BLaER1 (cell line): ENCODE results near the gene TXNIP.
A peak's percentile ranks its signal among the peaks of the same experiment; 100 is the strongest.

Experiments
- H3K27ac ChIP-seq: shearing (Covaris generic); formaldehyde crosslinking; 2 replicates; pipeline ENCODE4 v1.8.1; 2022
- H3K27me3 ChIP-seq: shearing (Covaris generic); formaldehyde crosslinking; 2 replicates; pipeline ENCODE4 v1.8.1; 2022
- H3K36me3 ChIP-seq: shearing (Covaris generic); formaldehyde crosslinking; 2 replicates; pipeline ENCODE4 v1.8.1; 2022
- H3K4me1 ChIP-seq: shearing (Covaris generic); formaldehyde crosslinking; 2 replicates; pipeline ENCODE4 v1.8.1; 2022
- H3K4me2 ChIP-seq: shearing (Covaris generic); formaldehyde crosslinking; 2 replicates; pipeline ENCODE4 v1.8.1; 2022
- H3K4me3 ChIP-seq: shearing (Covaris generic); formaldehyde crosslinking; 2 replicates; pipeline ENCODE4 v1.8.1; 2022
- H3K9ac ChIP-seq: shearing (Covaris generic); formaldehyde crosslinking; 2 replicates; pipeline ENCODE4 v1.8.1; 2022
- H3K9me3 ChIP-seq: shearing (Covaris generic); formaldehyde crosslinking; 2 replicates; pipeline ENCODE4 v1.8.1; 2022
- H4K20me1 ChIP-seq: shearing (Covaris generic); formaldehyde crosslinking; 2 replicates; pipeline ENCODE4 v1.8.1; 2022
- Cebpa-rat ChIP-seq: shearing (Covaris generic); IDR thresholded peaks from 2 replicates; pipeline ENCODE4 v1.8.1; 2022

TXNIP gene

DNA sequence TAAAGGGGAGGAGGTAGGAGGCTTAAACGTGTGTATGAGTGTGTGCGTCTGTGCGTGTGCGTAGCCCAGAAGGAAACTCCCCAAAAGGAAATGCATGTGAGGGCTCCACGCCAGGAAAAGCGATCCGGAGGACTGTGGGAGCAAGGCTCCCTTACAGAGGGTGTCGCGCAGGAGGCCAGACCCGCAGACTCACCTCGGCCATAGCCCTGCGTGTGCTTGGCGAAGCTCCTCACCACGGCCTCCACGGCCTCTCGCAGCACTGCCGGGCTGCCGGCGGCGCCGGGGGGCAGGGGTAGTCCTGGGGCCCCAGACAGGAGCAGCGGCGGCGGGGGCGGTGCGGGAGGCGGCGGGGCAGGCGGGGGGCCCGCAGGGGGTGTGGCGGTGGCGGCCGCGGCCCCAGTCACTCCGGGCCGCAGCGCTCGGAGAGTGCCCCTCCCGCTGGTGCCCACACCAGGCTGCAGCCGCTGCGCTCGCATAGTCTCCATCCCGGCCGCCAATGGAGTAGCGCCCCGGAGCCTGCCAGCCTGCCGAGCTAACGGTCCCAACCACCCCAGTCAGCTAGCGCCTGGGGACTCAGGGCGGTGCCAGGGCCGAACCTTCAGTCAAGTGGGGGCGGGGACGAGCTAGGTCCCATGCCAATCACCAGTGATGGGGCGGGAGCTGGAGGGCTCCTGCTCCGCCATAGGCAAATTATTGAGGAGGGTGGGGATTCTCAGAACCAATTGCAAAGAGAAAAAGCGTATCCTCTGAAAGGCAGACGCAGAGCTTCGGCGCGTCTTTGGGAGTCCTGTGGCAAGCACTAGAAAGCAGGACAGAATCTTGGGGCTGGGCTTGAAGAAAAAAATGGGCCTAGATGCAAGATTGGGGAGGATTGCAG is 38.7 kb downstream of the TXNIP start, which contains the start of gene LIX1L:
Gene LIX1L (minus strand): TSS at position 575 of the 877 bp plus-strand sequence. CDS start 90 bp downstream, at position 485.
- peaks cover 20% of the 10 kb centered on the region for H3K27me3 ChIP-seq
- H3K4me3 ChIP-seq = peak within 1 kb of the TSS; percentile 79
- no peaks in the 10 kb centered on the region for H3K9me3 ChIP-seq
- peak within 1 kb of the TSS; percentile 99 for H3K4me2 ChIP-seq
- peaks cover 20% of the 10 kb centered on the region for H3K36me3 ChIP-seq
- H3K9ac ChIP-seq = peak within 1 kb of the TSS; percentile 82
- peaks cover 66% of the 10 kb centered on the region for H3K4me1 ChIP-seq
- TF ChIP-seq Cebpa-rat = no peak
- peaks cover 12% of the 10 kb centered on the region; the same call in 1 of the 2 replicates for H4K20me1 ChIP-seq
- H3K27ac ChIP-seq = peak within 1 kb of the TSS; percentile 80

DNA sequence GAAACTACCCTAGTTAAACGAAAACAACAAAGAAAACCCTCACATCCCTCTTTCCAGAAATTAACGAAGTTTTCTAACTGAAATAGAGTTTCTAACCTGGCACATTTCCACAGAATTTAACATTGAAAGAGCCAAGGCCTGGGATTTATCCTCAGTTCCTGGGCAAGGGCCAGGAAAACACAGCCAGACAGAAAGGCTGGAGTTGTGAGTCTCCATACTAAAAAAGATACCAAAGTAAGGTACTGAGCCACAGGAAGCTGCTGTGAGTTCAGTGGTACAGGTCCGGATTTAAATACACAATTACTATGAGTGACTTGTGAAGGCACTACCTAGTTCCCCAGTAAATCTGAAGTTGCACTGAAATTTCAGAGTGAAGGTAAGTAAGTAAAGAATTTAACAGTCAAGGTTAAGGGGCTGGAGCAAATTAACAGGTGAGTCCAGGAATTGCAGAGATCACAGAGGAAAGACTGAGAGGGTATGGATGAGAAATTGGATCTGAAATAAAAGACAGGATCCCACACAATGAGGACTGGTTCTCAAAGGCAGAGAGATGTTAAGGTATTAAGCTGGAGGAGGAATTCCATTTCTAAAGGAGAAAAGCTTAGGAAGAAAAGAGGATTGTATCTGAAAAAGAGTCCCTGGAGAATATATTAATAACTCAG is 39.5 kb downstream of the TXNIP start:
- H3K4me2 ChIP-seq = peak overlapping the region; percentile 94
- H3K4me3 ChIP-seq = peak overlapping the region; percentile 79
- peaks cover 58% of the 10 kb centered on the region for H3K4me1 ChIP-seq
- peaks cover 12% of the 10 kb centered on the region; the same call in 1 of the 2 replicates for H4K20me1 ChIP-seq
- H3K27ac ChIP-seq = peak overlapping the region; percentile 80
- peaks cover 12% of the 10 kb centered on the region for H3K27me3 ChIP-seq
- no peak for TF ChIP-seq Cebpa-rat
- H3K9ac ChIP-seq = peak overlapping the region; percentile 82
- peaks cover 24% of the 10 kb centered on the region for H3K36me3 ChIP-seq
- no peaks in the 10 kb centered on the region for H3K9me3 ChIP-seq

DNA sequence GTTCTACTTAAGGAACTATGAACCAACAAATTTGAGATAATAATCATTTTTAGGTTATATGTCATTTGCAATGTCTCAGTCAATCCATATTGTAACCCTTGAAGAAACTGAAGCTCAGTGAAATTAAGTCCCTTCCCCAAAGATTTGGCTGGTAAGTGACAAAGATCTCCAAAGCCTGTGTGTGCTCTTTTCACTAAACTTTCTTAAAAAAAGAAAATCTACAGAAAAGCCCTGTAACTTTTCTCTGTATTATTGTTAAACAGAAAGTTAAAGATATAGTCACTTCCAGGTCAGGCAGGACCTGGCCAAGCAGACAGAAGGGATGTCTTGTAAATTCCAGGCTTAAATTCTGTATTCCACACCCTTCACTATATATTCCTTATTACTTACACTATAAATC is 40.0 kb downstream of the TXNIP start:
- H3K27me3 ChIP-seq = peaks cover 7% of the 10 kb centered on the region
- peaks cover 57% of the 10 kb centered on the region for H3K4me1 ChIP-seq
- peak overlapping the region; percentile 80 for H3K27ac ChIP-seq

DNA sequence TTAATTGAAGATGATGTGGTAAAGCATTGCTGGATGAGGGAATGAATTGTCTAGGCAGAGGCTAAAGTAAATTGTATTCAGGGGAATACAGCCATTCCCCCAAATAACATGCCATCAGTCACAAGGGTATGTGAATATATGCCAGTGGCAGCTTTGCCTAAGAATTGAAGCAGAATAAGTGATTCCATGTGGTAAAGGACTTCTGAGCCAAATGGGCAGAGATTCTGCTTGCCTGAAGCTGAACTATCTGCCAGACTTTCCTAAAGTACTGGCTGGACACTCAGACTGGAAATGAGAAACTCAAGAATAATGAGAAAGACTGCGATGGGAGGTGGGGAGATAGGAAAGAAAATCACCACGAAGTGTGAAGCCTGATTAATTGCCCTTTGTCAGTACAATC is 40.9 kb downstream of the TXNIP start:
- Histone ChIP-seq H3K36me3 (peaks cover 37% of the 10 kb centered on the region), H3K9me3 (no peaks in the 10 kb centered on the region), H4K20me1 (peaks cover 21% of the 10 kb centered on the region), H3K9ac (no peak overlapping the region; the same call in 1 of the 2 replicates), H3K4me3 (no peak overlapping the region), H3K4me1 (peaks cover 62% of the 10 kb centered on the region), H3K27me3 (no peaks in the 10 kb centered on the region), H3K27ac (no peak overlapping the region), H3K4me2 (peak overlapping the region; percentile 94)
- no peak for TF ChIP-seq Cebpa-rat

More for the DNA sequence above, 40.0 kb downstream of the TXNIP start:
- H3K9me3 ChIP-seq = no peaks in the 10 kb centered on the region
- H3K4me3 ChIP-seq = peak overlapping the region; percentile 79
- H3K36me3 ChIP-seq = peaks cover 28% of the 10 kb centered on the region
- peaks cover 12% of the 10 kb centered on the region; the same call in 1 of the 2 replicates for H4K20me1 ChIP-seq
- H3K4me2 ChIP-seq = peak overlapping the region; percentile 94
- peak overlapping the region; percentile 82 for H3K9ac ChIP-seq
- no peak for TF ChIP-seq Cebpa-rat

DNA sequence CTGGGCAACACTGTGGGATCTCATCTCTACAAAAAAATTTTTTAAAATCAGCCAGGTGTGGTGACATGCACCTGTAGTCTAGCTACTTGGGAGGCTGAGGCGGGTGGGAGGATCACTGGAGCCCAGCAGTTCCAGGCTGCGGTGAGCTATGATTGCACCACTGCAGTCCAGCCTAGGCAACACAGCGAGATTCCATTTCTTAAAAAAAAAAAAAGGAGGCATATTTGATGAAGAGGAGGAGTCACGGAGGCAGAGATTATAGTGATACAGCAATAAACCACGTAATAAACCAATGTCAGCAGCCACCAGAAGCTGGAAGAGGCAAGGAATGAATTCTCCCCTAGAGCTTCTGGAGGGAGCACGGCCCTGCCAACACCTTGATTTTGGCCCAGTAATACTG is 42.5 kb downstream of the TXNIP start:
- peaks cover 48% of the 10 kb centered on the region for H3K4me1 ChIP-seq
- no peak overlapping the region for H3K27ac ChIP-seq
- no peak overlapping the region for H3K4me2 ChIP-seq
- H3K36me3 ChIP-seq = peaks cover 52% of the 10 kb centered on the region
- peaks cover 35% of the 10 kb centered on the region for H4K20me1 ChIP-seq
- H3K9me3 ChIP-seq = no peaks in the 10 kb centered on the region
- no peak for TF ChIP-seq Cebpa-rat
- no peaks in the 10 kb centered on the region for H3K27me3 ChIP-seq
- no peak overlapping the region for H3K9ac ChIP-seq
- no peak overlapping the region for H3K4me3 ChIP-seq

DNA sequence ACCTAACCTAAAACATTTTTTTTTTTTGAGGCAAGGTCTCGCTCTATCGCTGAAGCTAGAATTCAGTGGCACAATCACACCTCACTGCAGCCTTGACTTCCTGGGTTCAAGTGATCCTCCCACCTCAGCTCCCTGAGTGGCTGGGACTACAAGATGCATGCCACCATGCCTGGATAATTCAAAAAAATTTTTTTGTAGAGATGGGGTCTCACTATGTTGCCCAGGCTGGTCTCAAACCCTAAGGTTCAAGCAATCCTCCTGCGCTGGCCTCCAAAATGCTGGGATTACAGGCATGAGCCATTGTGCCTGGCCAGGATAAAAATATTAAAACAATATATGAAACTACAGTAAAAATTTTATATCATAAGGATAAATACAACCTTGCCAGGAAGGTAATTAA is 43.5 kb downstream of the TXNIP start:
- Histone ChIP-seq H3K27me3 (no peaks in the 10 kb centered on the region), H4K20me1 (peaks cover 45% of the 10 kb centered on the region), H3K36me3 (peaks cover 60% of the 10 kb centered on the region), H3K9ac (no peak overlapping the region), H3K27ac (no peak overlapping the region), H3K4me1 (peaks cover 39% of the 10 kb centered on the region), H3K4me2 (no peak overlapping the region), H3K4me3 (no peak overlapping the region), H3K9me3 (no peaks in the 10 kb centered on the region)
- no peak for TF ChIP-seq Cebpa-rat

DNA sequence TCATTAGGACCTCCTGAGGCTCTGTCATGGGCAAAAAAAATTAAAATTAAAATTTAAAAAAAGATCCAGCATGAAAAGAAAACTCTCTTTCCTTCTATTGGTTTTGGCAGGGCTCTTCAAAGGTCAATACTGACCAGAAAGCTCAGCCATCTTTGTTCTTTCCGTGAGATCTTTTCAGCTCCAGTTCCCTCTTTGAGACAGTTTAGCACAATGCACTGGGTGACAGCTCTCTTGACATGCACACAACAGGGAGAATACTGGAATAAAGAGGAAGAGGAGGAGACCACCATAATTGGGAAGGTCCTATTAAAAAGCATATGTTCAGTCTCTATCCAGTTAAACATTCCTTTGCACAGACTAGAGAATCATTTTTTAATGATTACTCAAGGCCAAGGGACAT is 44.9 kb downstream of the TXNIP start:
- Histone ChIP-seq H4K20me1 (peaks cover 53% of the 10 kb centered on the region), H3K9ac (no peak overlapping the region), H3K36me3 (peaks cover 73% of the 10 kb centered on the region), H3K27me3 (no peaks in the 10 kb centered on the region), H3K4me3 (no peak overlapping the region), H3K9me3 (no peaks in the 10 kb centered on the region), H3K27ac (no peak overlapping the region), H3K4me2 (0 out of 2 replicates have a peak overlapping the region, but pooled peaks have one; percentile 10), H3K4me1 (peaks cover 36% of the 10 kb centered on the region)
- no peak for TF ChIP-seq Cebpa-rat

DNA sequence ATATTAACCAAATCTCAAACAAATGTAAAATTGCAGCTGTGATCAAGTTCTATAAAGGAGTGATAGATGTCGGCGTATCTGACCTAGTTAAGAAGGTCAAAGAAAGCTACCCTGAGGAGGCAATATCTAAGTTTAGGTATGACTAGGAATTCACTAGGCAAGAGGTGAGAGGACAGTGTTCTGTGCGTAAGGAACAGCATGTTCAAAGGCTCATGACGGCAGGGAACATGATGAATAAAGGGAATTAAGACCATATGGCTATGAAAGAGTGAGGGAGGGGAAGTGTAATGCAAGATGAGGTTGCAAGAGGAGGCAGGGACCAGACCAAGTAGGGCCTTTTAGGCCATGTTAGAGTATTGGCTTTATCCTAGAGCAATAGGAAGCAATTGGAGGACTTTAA is 47.2 kb downstream of the TXNIP start:
- no peak overlapping the region for H3K9ac ChIP-seq
- H3K27ac ChIP-seq = no peak overlapping the region
- no peak for TF ChIP-seq Cebpa-rat
- peaks cover 89% of the 10 kb centered on the region for H3K36me3 ChIP-seq
- no peaks in the 10 kb centered on the region for H3K9me3 ChIP-seq
- peaks cover 47% of the 10 kb centered on the region for H4K20me1 ChIP-seq
- H3K4me2 ChIP-seq = no peak overlapping the region
- no peaks in the 10 kb centered on the region for H3K27me3 ChIP-seq
- H3K4me1 ChIP-seq = peaks cover 13% of the 10 kb centered on the region
- H3K4me3 ChIP-seq = no peak overlapping the region

DNA sequence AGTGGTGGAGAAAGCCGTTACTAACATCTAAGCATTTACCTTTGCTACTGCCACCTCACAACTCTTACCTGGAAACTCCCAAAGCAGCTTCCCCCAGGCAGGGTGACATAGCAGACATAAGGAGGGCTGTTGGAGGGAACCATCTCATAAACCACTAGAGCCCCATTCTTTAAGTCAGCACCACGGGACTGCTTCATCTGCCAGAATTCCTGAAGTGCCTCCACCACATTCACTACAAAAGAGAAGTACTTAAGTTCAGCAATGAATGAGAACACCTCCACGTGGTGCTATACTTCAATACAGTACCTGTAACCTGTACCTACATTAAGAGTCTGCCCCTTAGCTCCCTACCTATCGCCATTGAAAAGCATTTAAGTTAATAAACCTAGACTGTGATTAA is 48.8 kb downstream of the TXNIP start:
- Histone ChIP-seq H3K27me3 (no peaks in the 10 kb centered on the region), H3K4me2 (no peak overlapping the region), H3K4me3 (no peak overlapping the region), H3K9ac (no peak overlapping the region), H4K20me1 (peaks cover 41% of the 10 kb centered on the region), H3K9me3 (no peaks in the 10 kb centered on the region), H3K27ac (no peak overlapping the region), H3K4me1 (peaks cover 13% of the 10 kb centered on the region), H3K36me3 (peaks cover 89% of the 10 kb centered on the region)
- no peak for TF ChIP-seq Cebpa-rat
